ENCODE measurements around the gene SPATA12. TPM values are rescaled to one million over a fixed set of nuclear protein-coding genes. Genes with fewer than 3 reads are reported as not detected.
"Not testable (repeated sequence)": the region's sequence is repeated elsewhere in the genome, so short reads cannot be mapped to it uniquely, and the experiment has no call there.

SPATA12 gene
- total and polyA plus RNA-seq, 2 of the 8 experiments (the other 6 are each of a cell fraction or from before 2014, with no cell fraction given) = 0.19 to 0.97 TPM

GRCh38 chr3:57082481-57082880 lies 22.0 kb downstream of the SPATA12 start (continued):
- TF ChIP-seq FOSL1 (IDR thresholded peaks at IDR 0.05; ENCODE audit: insufficient read depth, low read depth, low read length) = no peak
- TF ChIP-seq BCL11A (IDR thresholded peaks at IDR 0.05; ENCODE audit: low read depth in 2 of 2, low read length in 2 of 2) = no peak

- not testable (repeated sequence) for H3K18ac ChIP-seq (ENCODE audit: extremely low read depth, low read length); DNase-seq (ENCODE audit: low read depth in 1 of 2, low spot score in 2 of 2); H3K36me3 ChIP-seq (ENCODE audit: control insufficient read depth in 2 of 4, insufficient read depth in 4 of 4, low read length in 3 of 4); H3K14ac ChIP-seq (ENCODE audit: insufficient read length); H3K56ac ChIP-seq (replicated peaks; ENCODE audit: insufficient read length, low read depth, low read length); H3K9ac ChIP-seq (replicated peaks in 1 of 4; ENCODE audit: extremely low read depth in 1 of 4, low read depth in 3 of 4, low read length in 3 of 4); H2BK12ac ChIP-seq (ENCODE audit: low read depth, low read length); H4K91ac ChIP-seq (replicated peaks; ENCODE audit: insufficient read length, low read length); H3K4me2 ChIP-seq (ENCODE audit: insufficient read depth in 1 of 2, low read depth in 2 of 2, low read length in 2 of 2); H3K79me2 ChIP-seq (ENCODE audit: control insufficient read depth in 1 of 2, insufficient read depth in 2 of 2, low read length in 2 of 2); H2BK5ac ChIP-seq (ENCODE audit: low read depth, low read length); H3K4ac ChIP-seq (replicated peaks; ENCODE audit: insufficient read length, low read depth, low read length); H2BK20ac ChIP-seq (ENCODE audit: low read length); H3K23me2 ChIP-seq (ENCODE audit: low read depth, low read length); FAIRE-seq; H4K8ac ChIP-seq (ENCODE audit: extremely low read depth, insufficient read depth, low read length); H2AK5ac ChIP-seq (ENCODE audit: low read depth, low read length); H4K20me1 ChIP-seq (replicated peaks in 1 of 2; ENCODE audit: control insufficient read depth in 1 of 2, insufficient read depth in 2 of 2, low read length in 2 of 2); H2BK120ac ChIP-seq (replicated peaks; ENCODE audit: low read depth, low read length); H3K79me1 ChIP-seq (ENCODE audit: low read depth, low read length); H3K23ac ChIP-seq (ENCODE audit: insufficient read length); H3K27ac ChIP-seq (ENCODE audit: low read depth, low read length); H3K9me3 ChIP-seq (ENCODE audit: insufficient read depth in 2 of 2, low read depth in 1 of 2, low read length in 1 of 2); H3K4me1 ChIP-seq (replicated peaks in 1 of 4; ENCODE audit: control insufficient read depth in 3 of 4, insufficient read depth in 4 of 4, low read length in 3 of 4); H2AFZ ChIP-seq (ENCODE audit: low read length); H2BK15ac ChIP-seq (ENCODE audit: low read length); H4K5ac ChIP-seq (ENCODE audit: insufficient read length, low read depth, low read length); H3K4me3 ChIP-seq (ENCODE audit: extremely low read depth in 1 of 4, insufficient read depth in 2 of 4, low read depth in 3 of 4, low read length in 4 of 4)
- CTCF ChIA-PET (ENCODE audit: partially characterized antibody) = interaction anchor here (1.1 to 1.9 kb wide), 3 partner anchors 76 to 95 kb away, joined by 3 to 4 read pairs (median 4); no protein-coding TSS in a partner anchor
- WGBS, 2 experiments (ENCODE audit: extremely low coverage in 1 of 2, insufficient coverage in 1 of 2, insufficient read length in 1 of 2, insufficient replicate concordance in 2 of 2, low coverage in 1 of 2, low lambda C conversion rate in 2 of 2, missing lambda C conversion rate in 1 of 2) = 94% methylated on average over 16 of the region's 16 CpGs; no CpG with 5 or more reads in 1 of the 2 experiments
- POLR2A ChIA-PET (ENCODE audit: partially characterized antibody) = interaction anchor here (0.9 kb wide), 1 partner anchor 143 kb away, joined by 3 read pairs; no protein-coding TSS in a partner anchor
- peaks cover 0 to 19% (median 15%) of the 10 kb centered on the region in 4 experiments; a peak in 6 of 7 replicates for H3K27me3 ChIP-seq (replicated peaks in 1 of 4; ENCODE audit: control insufficient read depth in 3 of 4, extremely low read depth in 1 of 4, insufficient read depth in 3 of 4, low read length in 3 of 4)
These were observed 23.0 kb downstream of the SPATA12 start for GRCh38 chr3:57083266-57083995.
